Spleen (tissue), 11 donors: ENCODE results near the gene ZFP62. TPM values are rescaled to one million over a fixed set of nuclear protein-coding genes. Genes with fewer than 3 reads are reported as not detected.

Source experiments
- DNase-seq: peaks from one replicate; pipeline ENCODE4 v3.0.0-alpha.2; 2020
- H3K27ac ChIP-seq, 8 donors: fragments of 200-600 bp; sonication (generic) in 7 of 8; 1 replicate in 4 of 8; 2 replicates in 4 of 8; pipeline versions ENCODE4 v1.5.0 to v1.8.0; 2016 to 2021; ENCODE audit warnings: inconsistent platforms in 4 of 8, mild to moderate bottlenecking in 4 of 8, moderate library complexity in 1 of 8
- H3K27me3 ChIP-seq, 7 donors: fragments of 200-600 bp; sonication (generic) in 6 of 7; replicated peaks in 1 of 7; 1 replicate in 4 of 7; 2 replicates in 3 of 7; pipeline versions ENCODE4 v1.5.0 to v1.8.0; 2016 to 2021; ENCODE audit warnings: inconsistent platforms in 3 of 7, mild to moderate bottlenecking in 1 of 7
- H3K36me3 ChIP-seq, 6 donors: fragments of 200-600 bp; sonication (generic) in 5 of 6; 1 replicate in 4 of 6; 2 replicates in 2 of 6; pipeline versions ENCODE4 v1.5.0 to v1.8.0; 2016 to 2021; ENCODE audit warnings: inconsistent platforms in 2 of 6
- H3K4me1 ChIP-seq, 6 donors: fragments of 200-600 bp; sonication (generic) in 5 of 6; 1 replicate in 3 of 6; 2 replicates in 3 of 6; pipeline versions ENCODE4 v1.5.0 to v1.8.0; 2016 to 2021; ENCODE audit warnings: inconsistent platforms in 3 of 6
- H3K4me3 ChIP-seq, 8 donors: fragments of 200-600 bp; sonication (generic) in 7 of 8; 1 replicate in 4 of 8; 2 replicates in 4 of 8; pipeline versions ENCODE4 v1.5.0 to v1.8.0; 2016 to 2021; ENCODE audit warnings: inconsistent platforms in 4 of 8, mild to moderate bottlenecking in 4 of 8, moderate library complexity in 2 of 8
- H3K9me3 ChIP-seq, 8 donors: fragments of 200-600 bp; sonication (generic) in 7 of 8; 1 replicate in 4 of 8; 2 replicates in 4 of 8; pipeline versions ENCODE4 v1.5.0 to v1.8.0; 2016 to 2021; ENCODE audit warnings: inconsistent platforms in 4 of 8
- POLR2A ChIP-seq, 3 donors: fragments of 450-650 bp; IDR thresholded peaks; one replicate each; pipeline ENCODE4 v1.5.1; 2017; ENCODE audit warnings: antibody characterized with exemption in 3 of 3, mild to moderate bottlenecking in 1 of 3
- POLR2AphosphoS5 ChIP-seq, 3 donors: sonication (generic); formaldehyde crosslinking; IDR thresholded peaks; one replicate each; pipeline ENCODE4 v1.5.1; 2017; ENCODE audit warnings: antibody characterized with exemption in 3 of 3
- WGBS, 5 donors: extraction: QIAGEN DNeasy Blood & Tissue Kit in 3 of 5; methylation state at CpG; one replicate each; pipeline versions ENCODE4 v1.1.5 to v1.1.7; 2013 to 2018; 5-methylcytosine and 5-hydroxymethylcytosine counted together
- intact Hi-C: fragments of 100-400 bp; cut with DNase I; formaldehyde crosslinking; loops from one replicate; pipeline ENCODE4 v1.15.0; 2023; ENCODE audit warnings: low total_unique reads
- polyA plus RNA-seq, 3 donors: library from polyadenylated mRNA; stranded (reverse); fragments of 200-250 nt; gene quantifications; one replicate each; pipeline ENCODE4 v1.2.1, GENCODE V29; 2013
- total RNA-seq, 7 donors: library from RNA; depleted of rRNA in 3 of 7; stranded (reverse); fragments of >200 nt in 3 of 7; fragmentation: NEBNext Ultra II Directional in 4 of 7; extraction: Animal tissue kit (Norgen Biotek cat#: 25700) in 4 of 7; gene quantifications; one replicate each; pipeline versions ENCODE4 v1.1.0 to v1.2.1, GENCODE V29; 2016 to 2021
- TF ChIP-seq, protein P1 (sequence below), 11 experiments: fragments of 200-600 bp in 7 of 11; fragments of 450-650 bp in 4 of 11; sonication (generic) in 4 of 11; IDR thresholded peaks in 8 of 11; conservative IDR thresholded peaks in 3 of 11; 1 replicate in 7 of 11; 2 replicates in 4 of 11; pipeline versions ENCODE4 v1.4.0 to v1.8.0; 2016 to 2021; ENCODE audit warnings: antibody characterized with exemption in 11 of 11, inconsistent platforms in 4 of 11, mild to moderate bottlenecking in 1 of 11
- donor health status: healthy with polysubstance abuse.
- donor health status: DM: no; HTN: no; CAD: no; lungs with moderate emphysema.
- donor health status: DM: no; HTN: no; CAD: no.
- donor health status: Bipolar disorder and iron deficiency.
- donor health status: healthy.
- donor health status: DM: no; HTN: no; CAD: no.
- donor health status: DM: yes; HTN: yes; CAD: no.

Gene ZFP62
- total and polyA plus RNA-seq, 10 donors, result 20.2 to 31.5 (median 27.6) TPM

DNA sequence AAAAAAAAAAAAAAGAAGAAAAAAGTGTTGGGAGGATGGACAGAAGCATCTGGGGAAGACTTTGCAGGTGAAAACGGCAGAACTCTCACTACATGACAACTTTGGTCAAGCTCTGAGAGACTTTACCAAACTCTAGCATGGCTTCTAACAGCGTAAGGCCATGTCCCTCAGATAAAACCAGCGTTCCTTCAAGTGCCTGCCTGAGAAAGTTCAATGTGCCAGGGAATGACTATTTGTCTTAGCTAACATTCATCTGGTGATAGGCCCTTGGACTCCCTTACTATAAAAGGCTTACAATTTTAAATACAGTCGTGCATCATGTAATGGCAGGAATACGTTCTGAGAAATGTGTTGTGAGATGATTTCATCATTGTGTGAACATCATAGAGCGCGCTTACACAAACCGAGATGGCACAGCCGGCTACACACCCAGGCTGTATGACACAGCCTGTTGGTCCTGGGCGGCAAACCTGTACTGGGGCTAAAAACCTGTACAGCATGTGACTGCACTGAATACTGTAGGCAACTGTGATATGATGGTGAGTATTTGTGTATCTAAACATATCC is 14.9 kb upstream of the ZFP62 start:
- Histone ChIP-seq H3K4me3 (no peak overlapping the region), H3K9me3 (peaks cover 0 to 6% (median 0%) of the 10 kb centered on the region in 8 donors), H3K4me1 (peaks cover 0 to 14% (median 2%) of the 10 kb centered on the region in 6 donors), H3K27ac (no peak overlapping the region), H3K36me3 (no peaks in the 10 kb centered on the region), H3K27me3 (no peaks in the 10 kb centered on the region)
- 75 to 89% (median 82%) methylated on average over 10 of the region's 10 CpGs for WGBS, 5 donors
- no peak for DNase-seq
- intact Hi-C loops, result loop anchor here (10.0 kb wide), 1 partner anchor 159 kb away; no protein-coding TSS in a partner anchor
- TF ChIP-seq POLR2A (IDR thresholded peaks at IDR 0.05), result no peak
- TF ChIP-seq POLR2AphosphoS5 (IDR thresholded peaks at IDR 0.05), result no peak
- TF ChIP-seq, protein P1, sequence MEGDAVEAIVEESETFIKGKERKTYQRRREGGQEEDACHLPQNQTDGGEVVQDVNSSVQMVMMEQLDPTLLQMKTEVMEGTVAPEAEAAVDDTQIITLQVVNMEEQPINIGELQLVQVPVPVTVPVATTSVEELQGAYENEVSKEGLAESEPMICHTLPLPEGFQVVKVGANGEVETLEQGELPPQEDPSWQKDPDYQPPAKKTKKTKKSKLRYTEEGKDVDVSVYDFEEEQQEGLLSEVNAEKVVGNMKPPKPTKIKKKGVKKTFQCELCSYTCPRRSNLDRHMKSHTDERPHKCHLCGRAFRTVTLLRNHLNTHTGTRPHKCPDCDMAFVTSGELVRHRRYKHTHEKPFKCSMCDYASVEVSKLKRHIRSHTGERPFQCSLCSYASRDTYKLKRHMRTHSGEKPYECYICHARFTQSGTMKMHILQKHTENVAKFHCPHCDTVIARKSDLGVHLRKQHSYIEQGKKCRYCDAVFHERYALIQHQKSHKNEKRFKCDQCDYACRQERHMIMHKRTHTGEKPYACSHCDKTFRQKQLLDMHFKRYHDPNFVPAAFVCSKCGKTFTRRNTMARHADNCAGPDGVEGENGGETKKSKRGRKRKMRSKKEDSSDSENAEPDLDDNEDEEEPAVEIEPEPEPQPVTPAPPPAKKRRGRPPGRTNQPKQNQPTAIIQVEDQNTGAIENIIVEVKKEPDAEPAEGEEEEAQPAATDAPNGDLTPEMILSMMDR (IDR thresholded peaks at IDR 0.05 in 8 of 11, conservative IDR thresholded peaks at IDR 0.05 in 3 of 11), result no peak

DNA sequence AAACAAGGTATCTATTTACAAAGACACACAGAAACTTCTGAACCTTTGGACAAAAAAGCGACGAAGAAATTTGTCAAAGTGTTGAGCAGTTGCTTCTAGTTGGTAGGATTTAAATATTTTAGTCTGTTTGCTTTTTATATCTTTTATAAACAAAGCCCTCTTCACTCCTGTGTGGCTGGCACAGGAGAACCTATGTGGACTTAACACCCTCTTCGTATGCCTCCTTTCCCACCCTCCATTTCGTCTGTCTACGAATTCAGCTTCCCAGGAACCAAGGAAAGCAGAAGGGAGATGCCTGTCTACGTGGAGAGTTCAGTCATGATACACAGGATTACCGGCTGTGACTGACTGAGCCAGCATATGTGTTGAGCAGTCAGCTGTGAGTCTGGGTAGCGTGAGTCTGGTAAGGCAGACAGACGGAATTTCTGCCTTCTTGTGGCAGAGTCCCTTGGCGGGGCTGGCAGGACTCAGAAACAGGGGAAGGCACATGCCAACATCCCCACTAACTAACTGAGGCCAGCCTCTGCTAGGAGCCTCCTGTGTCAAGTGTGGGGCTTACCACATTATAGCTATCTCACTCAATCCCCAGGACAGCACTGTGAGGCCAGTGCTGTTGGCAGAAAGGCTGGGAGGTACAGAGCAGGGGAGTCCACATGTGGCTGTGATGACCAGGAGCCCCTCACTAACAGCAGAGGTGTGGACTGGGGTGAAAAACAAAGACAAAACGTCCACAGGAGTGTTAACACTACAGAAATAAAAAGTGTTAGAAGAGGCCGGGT is 13.9 kb upstream of the ZFP62 start:
- Histone ChIP-seq H3K27me3 (no peaks in the 10 kb centered on the region), H3K9me3 (no peaks in the 10 kb centered on the region), H3K4me3 (no peak overlapping the region), H3K36me3 (no peaks in the 10 kb centered on the region), H3K4me1 (peaks cover 0 to 14% (median 2%) of the 10 kb centered on the region in 6 donors), H3K27ac (peak overlapping the region in 1 of 8 donors; percentile 79)
- intact Hi-C loops, result loop anchor here (5.0 to 10.0 kb wide), 2 partner anchors 93 to 160 kb away; no protein-coding TSS in a partner anchor
- DNase-seq, result no peak
- 79 to 87% (median 84%) methylated on average over 12 of the region's 12 CpGs for WGBS, 5 donors
- TF ChIP-seq, protein P1 (IDR thresholded peaks at IDR 0.05 in 8 of 11, conservative IDR thresholded peaks at IDR 0.05 in 3 of 11), result no peak
- TF ChIP-seq POLR2AphosphoS5 (IDR thresholded peaks at IDR 0.05), result no peak
- no peak for TF ChIP-seq POLR2A (IDR thresholded peaks at IDR 0.05)

DNA sequence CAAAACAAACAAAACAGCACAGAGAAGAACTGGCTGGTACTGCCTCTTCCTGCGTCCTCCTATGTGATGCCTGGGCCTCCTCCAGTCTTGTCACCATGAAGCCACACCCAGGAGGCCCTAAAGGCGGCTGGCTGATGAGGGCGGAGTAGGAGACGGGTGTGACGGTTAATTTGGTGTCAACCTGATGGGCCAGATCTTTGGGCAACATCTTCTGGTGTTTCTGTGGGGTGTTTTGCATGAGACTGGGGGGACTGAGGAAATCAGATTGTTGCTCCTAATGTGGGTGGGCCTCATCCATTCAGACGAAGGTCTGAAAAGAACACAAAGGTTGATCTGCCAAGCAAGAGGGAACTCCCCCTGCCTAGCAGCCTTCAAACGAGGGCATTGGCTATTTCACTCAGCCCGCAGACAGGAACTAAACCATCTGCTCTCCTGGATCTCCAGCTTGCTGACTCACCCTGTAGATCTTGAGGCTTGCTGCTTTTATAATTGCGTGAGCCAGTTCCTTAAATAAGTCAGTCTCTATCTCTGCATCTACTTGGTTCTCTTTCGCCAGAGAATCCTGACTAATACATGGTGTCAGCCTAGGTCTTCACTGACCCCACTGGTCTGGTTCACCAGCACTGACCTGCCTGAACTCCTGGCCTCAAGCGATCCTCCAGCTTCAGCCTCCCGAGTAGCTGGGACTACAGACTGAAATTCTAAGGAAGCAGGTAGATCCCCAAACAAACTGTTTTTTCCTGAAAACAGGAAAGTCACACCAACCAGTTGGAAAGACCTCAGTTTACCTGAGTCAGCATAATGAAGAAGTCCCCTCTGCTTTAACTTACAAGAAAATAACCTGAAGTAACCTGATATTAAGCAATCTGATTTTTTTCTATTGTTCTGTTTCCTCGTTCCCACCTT is 12.8 kb upstream of the ZFP62 start:
- intact Hi-C loops, result loop anchor here (5.0 to 10.0 kb wide), 2 partner anchors 92 to 161 kb away; no protein-coding TSS in a partner anchor
- DNase-seq, result no peak
- peak overlapping the region in 5 of 8 donors; percentile 17 to 79 (median 70) for H3K27ac ChIP-seq
- WGBS, 5 donors, result 58 to 69% (median 62%) methylated on average over 13 of the region's 13 CpGs
- no peaks in the 10 kb centered on the region for H3K36me3 ChIP-seq
- H3K4me3 ChIP-seq, result peak overlapping the region in 1 of 8 donors; percentile 18
- no peaks in the 10 kb centered on the region for H3K9me3 ChIP-seq
- no peaks in the 10 kb centered on the region for H3K27me3 ChIP-seq
- peaks cover 0 to 17% (median 2%) of the 10 kb centered on the region in 6 donors for H3K4me1 ChIP-seq
- TF ChIP-seq POLR2A (IDR thresholded peaks at IDR 0.05), result no peak
- TF ChIP-seq, protein P1 (IDR thresholded peaks at IDR 0.05 in 8 of 11, conservative IDR thresholded peaks at IDR 0.05 in 3 of 11), result no peak
- peak in 1 of 3 donors; percentile 59 for TF ChIP-seq POLR2AphosphoS5 (IDR thresholded peaks at IDR 0.05)
